T follicular helper cell (primary cell): Measurements from ENCODE around the gene PLET1.

Source experiments
- DNase-seq: peaks from one replicate; pipeline ENCODE4 v3.0.0-alpha.2; 2020; ENCODE audit warnings: low read depth

Gene PLET1

DNA sequence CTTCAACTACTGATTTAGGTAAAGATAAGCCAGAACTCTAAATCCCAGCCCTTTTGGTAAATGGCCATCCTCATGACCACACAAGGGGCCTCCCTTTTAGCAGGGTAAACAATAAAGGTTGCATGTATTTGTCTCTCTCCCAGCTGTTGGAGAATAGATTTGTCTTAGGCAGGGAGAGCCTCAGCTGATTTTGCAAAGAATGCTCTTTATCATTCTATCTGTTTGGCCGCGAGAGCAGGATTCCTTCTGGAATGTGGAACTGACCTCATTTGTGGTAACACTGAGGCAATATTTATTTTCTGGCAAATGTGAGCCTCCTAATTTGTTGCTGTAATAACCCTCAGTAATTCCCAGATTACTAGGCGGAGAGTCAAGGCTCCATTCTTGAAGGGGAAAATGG lies 19.2 kb downstream of the PLET1 start:
- DNase-seq: no peak

DNA sequence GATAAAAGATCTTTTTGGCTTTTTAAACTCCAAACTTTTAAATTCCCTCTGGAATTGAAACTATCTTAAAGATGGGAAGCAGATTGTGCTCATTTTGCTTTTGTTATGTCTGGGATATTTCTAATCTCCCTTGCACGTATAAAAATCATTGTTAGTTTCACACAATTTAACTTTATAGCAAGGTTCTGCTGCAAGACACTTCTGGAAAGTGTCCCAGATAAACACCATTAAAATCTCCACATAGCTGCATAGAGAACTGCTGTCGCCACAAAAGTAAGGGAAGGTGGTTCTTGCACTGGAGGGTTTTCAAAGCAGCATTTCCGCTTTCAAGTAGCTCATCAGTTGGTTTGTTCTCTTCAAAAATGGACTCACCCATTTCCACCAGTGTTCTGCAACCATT lies 22.6 kb downstream of the PLET1 start:
- no peak for DNase-seq

GRCh38 chr11:112237451-112237850 lies 23.2 kb downstream of the PLET1 start:
- DNase-seq: no peak

DNA sequence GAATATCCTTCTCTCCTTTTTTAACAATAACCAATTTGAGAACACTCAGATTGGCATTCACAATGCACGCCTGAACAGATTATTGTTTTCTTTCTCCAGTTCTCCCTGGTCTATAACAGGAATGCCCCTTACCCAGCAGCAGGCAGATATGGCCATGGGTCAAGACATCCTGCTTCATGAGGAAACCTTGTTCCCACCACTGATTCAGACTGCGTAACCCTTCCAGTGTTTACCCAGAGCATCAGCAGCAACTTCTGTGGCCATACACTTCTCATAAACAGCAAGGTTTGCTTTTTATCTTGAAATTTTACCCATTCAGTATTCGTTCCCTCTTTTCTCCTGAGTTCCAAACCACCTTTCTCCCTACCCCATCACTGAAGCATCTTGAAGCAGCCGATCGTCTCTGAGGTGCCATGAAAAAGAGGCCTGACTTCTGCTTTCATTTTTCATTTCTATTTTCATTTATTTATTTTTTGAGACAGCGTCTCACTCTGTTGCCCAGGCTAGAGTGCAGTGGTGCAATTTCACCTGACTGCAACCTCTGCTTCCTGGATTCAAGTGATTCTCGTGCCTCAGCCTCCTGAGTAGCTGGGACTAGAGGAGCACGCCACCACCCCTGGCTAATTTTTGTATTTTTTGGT lies 24.8 kb downstream of the PLET1 start:
- DNase-seq: no peak

DNA sequence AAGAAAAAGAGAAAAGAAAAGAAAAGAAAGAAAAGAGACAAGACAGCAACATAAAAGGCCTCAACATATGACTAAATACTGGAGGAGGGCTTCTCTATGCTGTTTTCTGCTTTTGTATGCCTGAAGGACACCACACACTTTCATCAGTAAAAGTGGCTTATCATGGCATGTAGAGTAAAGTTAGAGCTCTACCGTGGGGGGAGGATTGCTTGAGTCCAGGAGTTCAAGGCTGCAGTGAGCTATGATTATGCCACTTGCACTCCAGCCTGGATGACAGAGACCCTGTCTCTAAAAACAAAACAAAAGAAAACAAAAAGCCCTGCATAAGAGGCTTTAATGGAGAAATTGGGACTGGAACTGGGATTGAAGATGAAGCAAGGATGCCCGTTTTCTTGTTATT lies 28.7 kb downstream of the PLET1 start:
- DNase-seq: no peak

GRCh38 chr11:112229746-112230433 lies 30.8 kb downstream of the PLET1 start:
- no peak for DNase-seq

DNA sequence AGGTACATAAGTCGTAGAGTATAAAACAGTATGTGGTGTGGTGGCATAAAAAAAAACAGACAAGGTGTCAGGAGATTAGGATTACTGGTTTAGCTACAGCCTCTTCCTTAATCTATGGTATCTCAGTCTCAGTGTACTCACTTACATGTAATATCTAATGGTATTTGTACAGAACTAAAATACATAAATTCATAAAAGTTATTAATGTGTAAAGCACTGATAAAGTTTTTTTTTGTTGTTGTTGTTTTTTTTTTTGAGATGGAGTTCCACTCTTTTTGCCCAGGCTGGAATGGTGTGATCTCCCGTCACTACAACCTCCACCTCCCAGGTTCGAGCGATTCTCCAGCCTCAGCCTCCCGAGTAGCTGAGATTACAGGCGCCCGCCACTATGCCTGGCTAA lies 31.5 kb downstream of the PLET1 start:
- no peak for DNase-seq

DNA sequence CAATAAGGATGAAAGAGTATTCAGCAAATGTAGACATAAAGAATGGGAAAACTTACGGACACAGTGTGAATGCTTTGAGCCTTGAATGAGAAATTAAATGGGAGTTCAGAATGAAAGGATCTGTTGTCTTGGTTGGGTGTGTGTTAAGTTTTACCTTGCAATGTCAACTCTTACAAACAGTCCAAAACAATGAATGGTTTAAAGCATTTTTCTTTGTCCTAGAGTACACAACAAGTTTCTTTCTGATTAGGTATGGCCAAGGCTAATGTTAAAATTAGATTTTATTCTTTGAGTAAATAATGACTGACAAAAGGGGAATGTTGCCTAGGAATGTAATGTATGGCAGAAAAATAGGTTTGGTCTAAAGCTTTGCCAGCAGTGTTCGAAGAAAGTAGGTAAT lies 32.0 kb downstream of the PLET1 start:
- no peak for DNase-seq

- no peak for DNase-seq
Measured at GRCh38 chr11:112227471-112227870, 33.2 kb downstream of the PLET1 start.

DNA sequence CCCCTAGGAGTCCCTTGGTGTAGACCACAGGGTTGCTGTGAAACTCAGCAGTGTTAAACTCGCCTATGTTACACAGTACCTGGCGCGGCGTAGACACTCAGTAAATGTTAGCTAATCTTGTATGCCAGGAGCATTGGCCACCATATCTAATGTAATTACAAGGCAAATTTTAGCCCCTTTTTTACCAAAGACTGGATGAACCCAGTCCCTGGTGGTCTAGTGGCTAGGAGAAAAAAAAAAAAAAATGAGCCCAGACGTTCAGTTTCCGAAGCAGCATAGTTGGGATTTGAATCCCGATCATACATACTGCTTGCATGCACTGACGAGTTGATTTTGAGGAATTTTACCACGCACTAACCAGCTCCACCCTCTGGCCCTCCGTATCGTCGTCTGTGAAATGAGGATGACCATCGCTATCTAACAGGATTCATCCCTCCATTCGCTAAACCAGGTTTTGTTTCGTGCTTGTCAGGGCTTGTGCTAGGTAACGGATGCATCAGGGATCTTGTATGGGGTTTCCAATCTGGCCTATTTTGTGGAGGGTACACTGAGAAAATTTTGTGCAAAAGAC lies 33.7 kb downstream of the PLET1 start:
- no peak for DNase-seq

GRCh38 chr11:112226062-112226830 lies 34.4 kb downstream of the PLET1 start, which contains the start of gene PTS:
PTS (plus strand) TSS chr11:112226428; CDS start chr11:112226444, 16 bp downstream.
- DNase-seq: peak; percentile 72

DNA sequence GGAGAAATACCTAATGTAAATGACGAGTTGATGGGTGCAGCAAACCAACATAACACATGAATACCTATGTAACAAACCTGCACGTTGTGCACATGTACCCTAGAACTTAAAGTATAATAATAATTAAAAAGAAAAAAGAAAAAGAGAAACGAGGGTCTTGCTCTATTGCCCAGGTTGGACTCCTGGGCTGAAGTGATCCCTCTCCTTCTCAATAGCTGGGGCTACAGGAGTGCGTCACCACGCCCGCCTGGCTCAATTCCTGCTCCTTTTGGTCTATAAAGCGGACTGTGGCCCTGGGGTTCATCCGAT lies 35.0 kb downstream of the PLET1 start:
- DNase-seq: no peak

DNA sequence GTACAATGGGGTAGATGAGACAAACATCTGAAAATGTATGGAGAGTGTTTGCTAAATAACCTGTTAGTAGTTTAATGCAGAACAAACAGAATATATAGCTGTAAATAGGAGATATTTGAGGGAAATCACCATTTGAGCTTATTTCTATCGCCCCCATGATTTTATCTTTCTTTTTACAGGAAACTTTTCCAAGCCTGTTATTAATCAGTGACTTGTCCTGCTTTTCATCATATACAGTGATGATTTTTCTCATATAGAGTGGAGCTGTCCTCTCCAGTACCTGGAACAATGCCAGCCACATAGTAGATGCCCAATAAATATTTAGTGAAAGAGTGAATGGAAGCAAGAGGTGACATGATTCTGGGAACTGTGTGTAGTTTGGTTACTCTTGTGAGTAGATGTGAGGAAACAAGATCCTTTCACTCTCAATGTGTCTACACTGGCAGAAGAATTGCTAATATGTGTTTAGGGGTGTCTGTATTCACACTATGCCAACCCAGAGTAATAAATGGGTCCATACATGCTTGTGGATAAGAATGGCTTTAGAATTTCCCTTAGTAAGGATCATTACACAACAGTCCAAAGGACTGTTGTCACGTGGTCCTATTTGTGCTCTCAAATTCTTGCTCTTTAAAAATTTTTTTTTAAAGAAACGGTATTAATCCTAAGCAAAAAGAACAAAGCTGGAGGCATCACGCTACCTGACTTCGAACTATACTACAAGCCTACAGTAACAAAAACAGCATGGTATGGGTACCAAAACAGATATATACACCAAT lies 36.7 kb downstream of the PLET1 start:
- no peak for DNase-seq

DNA sequence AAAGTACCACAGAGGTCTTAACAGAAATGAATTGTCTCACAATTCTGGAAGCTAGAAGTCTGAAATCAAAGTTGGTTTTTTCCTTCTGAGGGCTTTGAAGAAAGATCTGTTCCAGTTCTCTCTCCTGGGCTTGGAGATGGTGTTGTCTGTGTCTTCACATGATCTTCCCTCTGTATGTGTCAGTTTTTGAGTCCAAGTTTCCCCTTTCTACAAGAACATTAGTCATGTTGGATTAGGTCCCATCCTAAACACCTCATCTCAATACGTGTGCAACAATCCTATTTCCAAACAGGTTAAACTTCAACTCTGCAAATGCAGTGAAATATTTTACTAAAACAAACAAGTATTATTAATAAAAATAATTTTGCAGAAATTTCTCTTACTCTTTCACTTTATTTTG lies 37.5 kb downstream of the PLET1 start:
- no peak for DNase-seq

DNA sequence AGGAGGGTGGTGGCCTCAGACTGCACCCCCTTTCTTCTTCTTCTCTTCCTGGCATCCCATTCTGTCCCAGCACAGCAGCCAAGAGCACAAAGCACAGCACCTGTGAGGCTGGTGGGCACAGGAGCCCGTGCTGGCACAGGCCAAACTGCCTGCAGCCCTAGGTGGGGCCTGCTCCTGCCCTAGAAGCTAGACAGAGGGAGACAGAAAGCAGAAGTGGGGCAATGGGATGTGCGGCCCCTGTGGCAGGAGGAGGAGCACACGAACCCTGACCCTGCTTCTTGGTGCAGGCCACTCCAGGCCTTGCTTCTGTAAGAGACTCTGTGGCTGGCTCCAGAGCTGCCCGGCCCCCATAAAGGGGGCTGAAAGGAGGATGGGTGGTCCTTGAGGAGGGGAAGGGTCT lies 38.4 kb downstream of the PLET1 start:
- no peak for DNase-seq

GRCh38 chr11:112221274-112221835 lies 39.3 kb downstream of the PLET1 start:
- no peak for DNase-seq

- peak; percentile 12 for DNase-seq
Measured at GRCh38 chr11:112219476-112220232, 41.0 kb downstream of the PLET1 start.

- DNase-seq: no peak
Measured at GRCh38 chr11:112216561-112217105, 44.0 kb downstream of the PLET1 start.

- no peak for DNase-seq
Measured at GRCh38 chr11:112215621-112216020, 45.0 kb downstream of the PLET1 start.

- DNase-seq: no peak
Measured at GRCh38 chr11:112213753-112214152, 46.9 kb downstream of the PLET1 start.

- DNase-seq: no peak
Measured at GRCh38 chr11:112212710-112213109, 48.0 kb downstream of the PLET1 start.
